Renal pelvis (tissue), 4 donors: ENCODE measurements around the gene DMKN. TPM values are rescaled to one million over a fixed set of nuclear protein-coding genes. Genes with fewer than 3 reads are reported as not detected.
"Not testable (repeated sequence)": the region's sequence is repeated elsewhere in the genome, so short reads cannot be mapped to it uniquely, and the experiment has no call there.

Source experiments
- DNase-seq: peaks from one replicate; pipeline ENCODE4 v3.0.0-alpha.2; 2013
- polyA plus RNA-seq, 3 donors: library from polyadenylated mRNA; unstranded; fragments of 120-200 nt; gene quantifications; one replicate each; pipeline ENCODE4 v1.2.1, GENCODE V29; 2013; ENCODE audit not compliant: insufficient read length in 3 of 3

DMKN gene
- polyA plus RNA-seq, 3 donors = 72.2 to 133 (median 113) TPM

DNA sequence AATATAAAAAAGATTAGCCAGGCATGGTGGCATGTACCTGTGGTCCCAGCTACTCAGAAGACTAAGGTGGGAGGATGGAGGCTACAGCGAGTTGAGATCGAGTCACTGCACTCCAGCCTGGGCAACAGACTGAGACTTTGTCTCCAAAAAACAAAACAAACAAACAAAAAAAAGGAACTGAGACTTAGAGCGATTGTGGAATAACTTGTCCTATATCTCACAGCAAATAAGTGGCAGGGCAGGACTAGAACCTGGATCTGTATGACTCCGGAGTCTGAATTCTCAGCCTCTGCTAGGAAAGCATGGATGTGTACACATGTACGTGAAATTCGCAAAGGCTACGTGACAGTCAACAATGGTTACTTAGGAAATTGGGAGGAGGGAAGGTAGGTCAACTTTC lies 43.3 kb downstream of the DMKN start:
- DNase-seq = no peak

DNA sequence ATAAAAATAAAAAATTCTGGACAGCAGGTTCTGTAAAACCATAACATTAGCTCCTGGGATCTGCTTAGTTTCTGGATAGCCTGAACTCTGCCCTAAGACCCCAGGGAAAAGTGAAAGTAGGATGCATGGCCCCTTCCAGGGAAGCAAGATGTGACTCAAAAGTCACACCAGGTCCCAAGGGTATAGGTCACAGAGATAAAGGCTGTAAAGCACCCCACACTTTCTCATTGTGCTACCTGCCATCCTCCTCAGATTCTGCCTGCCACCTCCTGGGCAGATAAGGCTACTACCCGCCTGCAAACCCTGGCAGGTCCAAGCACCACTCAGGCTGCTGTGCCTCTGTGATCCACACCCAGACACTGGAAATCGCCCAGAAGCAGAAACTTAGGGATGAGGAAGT lies 44.8 kb downstream of the DMKN start:
- peak; percentile 17 for DNase-seq

DNA sequence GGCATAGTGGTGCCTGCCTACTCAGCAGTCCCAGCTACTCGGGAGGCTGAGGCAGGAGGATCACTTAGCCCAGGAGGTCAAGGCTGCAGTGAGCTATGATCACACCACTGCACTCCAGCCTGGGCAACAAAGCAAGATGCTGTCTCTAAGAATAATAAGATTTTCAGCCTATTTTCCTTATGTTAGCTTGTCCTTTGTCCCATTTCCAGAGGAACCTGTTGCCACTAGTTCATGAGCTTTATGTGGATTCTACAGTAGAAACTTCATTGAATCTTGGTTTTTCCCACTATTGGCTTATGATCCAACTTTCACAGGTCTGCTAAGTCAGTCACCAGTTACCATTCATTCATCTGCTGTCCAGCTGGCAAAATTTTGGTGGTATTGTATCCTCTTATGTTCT lies 47.2 kb downstream of the DMKN start:
- no peak for DNase-seq

DNA sequence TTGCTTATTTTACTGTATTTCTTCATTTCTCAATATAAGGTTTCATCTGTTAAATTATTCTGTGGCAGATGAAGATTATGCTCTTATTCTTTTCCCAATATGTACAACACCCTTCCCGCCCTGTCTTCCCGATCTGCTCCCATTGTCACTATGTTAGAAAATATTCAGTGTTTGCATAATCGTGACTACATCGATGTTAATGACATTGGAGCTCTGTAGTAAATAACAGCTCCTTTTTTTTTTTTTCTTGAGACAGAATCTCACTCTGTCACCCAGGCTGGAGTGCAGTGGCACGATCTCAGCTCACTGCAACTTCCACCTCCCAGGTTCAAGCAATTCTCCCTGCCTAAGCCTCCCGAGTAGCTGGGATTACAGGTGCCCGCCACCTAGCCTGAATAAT lies 50.5 kb downstream of the DMKN start:
- not testable (repeated sequence) for DNase-seq

DNA sequence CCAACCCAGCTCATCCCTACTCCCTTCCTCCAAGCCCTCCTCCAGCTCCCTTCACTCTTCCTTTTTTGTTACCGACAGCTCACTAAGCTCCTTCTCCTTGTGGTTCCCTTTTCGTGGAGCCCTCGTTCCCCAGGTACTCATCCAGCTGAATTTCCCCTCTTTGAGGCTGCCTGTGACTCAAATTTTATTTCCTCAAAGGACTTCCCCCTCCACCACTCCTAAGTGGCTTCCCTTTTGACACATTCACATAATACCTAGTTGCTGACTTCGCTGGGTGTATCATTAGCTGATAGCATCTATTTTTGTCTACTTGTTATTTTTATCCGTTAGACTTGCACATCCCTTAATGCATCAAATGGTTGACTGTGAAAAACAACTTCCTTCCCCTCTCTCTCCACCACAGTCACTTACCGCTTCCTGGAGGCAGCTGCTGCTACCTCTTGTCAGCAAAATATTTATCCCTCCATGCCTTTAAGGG lies 50.9 kb downstream of the DMKN start:
- peak; percentile 12 for DNase-seq

DNA sequence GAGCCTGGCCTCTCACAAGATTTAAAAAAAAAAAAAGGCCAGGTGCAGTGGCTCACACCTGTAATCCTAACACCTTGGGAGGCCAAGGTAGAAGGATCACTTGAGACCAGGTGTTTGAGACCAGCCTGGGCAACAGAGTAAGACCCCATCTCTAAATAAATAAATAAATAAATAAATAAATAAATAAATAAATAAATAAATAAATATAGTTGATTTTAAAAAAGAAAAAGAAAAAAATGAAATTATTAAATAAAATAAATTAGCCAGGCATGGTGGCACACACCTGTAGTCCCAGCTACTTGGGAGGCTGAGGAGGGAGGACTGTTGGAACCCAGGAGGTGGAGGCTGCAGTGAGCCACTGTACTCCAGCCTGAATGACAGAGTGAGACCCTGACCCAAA lies 51.7 kb downstream of the DMKN start:
- DNase-seq = not testable (repeated sequence)

DNA sequence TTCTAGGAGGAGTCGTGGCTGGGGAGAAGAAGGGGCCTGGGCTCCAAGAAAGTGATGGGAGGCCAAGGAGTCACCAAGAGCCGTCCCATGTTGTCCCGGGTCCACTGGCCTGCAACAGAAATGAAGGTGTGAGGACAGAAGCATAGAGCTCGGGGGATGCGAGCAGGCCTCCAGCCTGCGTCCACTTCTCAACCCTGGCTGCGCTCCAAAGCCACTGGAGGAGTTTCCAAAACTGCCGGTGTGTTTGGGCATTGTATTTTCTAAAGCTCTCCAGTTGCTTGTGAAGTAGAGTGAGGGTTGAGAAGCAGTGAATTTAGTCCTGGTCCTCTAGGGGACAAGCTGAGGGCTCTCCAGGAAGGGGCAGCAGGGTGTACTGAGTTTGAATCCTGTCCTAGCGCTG lies 52.4 kb downstream of the DMKN start:
- DNase-seq = no peak

DNA sequence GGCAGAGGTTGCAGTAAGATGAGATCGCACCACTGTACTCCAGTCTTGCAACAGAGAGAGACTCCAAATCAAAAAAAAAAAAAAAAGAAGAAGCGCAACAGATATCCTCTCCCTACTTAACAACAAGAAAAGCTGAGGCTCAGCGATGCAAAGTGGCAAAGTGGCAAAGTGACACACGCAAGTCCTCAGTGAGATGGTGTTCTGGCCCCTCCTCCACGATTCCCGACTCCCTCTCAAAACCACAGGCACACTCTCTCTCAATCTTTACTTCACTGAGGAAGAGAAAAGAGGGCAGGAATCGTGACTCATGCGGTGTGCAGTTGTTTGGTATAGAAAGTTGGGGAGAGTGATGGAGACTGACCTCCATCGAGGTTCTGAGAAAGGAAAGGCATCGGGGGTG lies 52.8 kb downstream of the DMKN start:
- DNase-seq = no peak

DNA sequence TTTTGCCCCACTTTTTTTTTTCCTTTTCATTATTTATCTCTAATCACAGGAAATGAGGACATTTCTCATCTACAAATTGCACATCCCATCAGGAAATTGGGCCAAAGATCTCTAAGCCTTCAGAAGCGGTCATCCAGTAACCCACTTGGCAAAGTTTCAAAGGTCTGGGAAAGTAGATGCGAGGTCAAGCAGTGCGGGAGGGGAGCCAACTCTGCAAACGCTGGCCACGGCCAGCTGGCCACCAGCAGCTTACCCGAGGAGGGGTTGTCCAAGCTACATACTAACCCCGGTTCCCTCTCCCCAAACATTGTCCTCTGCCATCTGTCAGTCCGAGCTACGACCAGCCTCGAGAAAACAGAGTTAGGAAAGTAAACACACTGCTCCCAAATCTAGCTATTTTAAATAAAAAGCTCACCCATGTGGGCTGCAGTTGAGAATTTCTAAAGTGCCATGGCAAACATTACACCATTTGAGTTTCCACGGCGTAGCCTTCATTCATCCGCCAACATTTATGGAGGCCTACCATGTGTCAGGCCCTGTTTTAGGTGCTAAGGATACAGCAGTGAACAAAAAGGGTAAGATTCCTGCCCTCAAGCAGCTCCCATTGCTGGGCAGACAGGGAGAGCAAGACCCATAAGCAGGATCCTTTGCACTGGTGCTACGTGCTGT lies 53.9 kb downstream of the DMKN start:
- DNase-seq = no peak

DNA sequence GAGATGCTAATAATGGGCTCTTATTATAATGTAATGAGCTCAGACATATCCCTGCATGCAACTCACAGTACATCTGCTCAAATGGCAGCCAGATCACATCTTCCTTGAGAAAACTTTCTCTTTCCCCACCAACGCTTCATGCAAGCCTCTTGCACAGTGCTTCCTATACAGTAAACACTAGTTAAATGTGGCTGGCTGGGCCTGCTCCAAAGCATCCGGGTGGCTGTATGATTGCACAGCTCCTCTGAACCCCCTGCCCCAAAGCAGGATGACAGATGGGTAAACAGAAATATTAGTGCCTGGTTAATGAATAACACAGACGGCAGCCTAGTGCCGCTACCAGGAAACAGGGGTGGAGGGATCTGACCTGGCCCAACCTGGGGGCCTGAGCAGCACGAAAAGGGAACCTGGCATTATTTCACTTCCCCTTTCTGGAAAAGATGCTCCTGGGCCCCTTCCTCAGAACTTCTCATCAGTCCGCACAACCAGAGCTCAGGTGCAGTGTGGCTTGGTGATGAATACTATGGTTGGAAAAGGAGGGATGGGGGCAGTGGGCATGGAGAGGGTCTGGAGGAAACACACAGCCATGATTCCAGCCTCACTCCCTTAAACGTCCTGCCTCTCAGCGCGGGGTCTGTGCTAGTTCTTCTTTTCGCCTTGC lies 54.6 kb downstream of the DMKN start:
- DNase-seq = no peak

DNA sequence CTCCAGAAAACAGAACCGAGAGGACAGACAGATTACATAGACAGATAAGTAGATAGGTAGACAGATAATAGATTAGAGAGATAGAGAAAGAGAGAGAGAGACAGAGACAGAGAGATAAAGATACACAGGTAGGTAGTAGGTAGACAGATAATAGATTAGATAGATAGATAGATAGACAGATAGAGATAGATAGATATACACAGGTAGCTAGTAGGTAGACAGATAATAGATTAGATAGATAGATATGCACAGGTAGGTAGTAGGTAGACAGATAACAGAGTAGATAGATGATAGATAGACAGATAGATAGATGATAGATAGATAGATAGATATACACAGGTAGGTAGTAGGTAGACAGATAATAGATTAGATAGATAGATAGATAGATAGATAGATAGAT lies 55.3 kb downstream of the DMKN start:
- DNase-seq = no peak

DNA sequence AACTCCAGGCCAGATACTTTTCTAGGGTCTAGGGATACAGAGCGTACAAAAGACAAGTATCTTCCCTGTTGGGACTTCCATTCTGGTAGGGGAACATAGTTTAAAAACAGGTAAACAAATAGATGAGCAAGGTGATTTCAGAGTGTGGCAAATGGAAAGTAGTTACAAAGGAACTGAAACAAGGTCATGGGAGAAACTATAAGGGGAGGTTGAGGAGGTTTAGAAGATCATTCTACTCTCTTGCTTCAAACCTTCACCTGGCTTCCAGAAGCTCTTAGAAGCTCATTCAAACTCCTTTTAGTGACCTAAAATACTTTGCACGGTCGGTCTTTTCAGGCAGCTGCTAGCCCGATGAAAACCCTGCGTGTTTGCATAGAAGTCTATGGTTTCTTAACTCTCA lies 56.3 kb downstream of the DMKN start:
- DNase-seq = no peak

DNA sequence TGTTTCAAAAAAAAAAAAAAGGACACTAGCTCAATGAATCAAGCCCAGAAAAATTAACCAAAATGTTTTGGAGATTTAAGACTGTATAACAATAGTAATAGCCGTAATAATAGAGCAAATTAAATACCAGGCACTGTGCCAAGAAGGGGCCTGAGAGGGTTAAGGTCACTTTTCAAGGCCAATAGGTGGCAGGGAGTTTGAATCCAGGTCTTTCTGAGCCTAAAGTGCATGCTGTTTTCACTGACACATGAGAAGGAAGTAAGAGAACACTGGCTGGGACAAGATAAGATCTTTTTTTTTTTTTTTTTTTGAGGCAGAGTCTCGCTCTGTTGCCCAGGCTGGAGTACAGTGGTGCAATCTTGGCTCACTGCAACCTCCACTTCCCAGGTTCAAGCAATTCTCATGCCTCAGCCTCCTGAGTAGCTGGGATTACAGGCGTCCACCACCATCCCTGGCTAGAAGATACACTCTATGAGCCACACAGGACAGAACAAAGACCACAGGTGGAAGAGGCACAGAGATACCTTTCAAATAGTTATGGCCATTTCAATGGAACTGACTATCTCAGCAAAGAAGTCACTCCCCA lies 57.7 kb downstream of the DMKN start:
- no peak for DNase-seq

DNA sequence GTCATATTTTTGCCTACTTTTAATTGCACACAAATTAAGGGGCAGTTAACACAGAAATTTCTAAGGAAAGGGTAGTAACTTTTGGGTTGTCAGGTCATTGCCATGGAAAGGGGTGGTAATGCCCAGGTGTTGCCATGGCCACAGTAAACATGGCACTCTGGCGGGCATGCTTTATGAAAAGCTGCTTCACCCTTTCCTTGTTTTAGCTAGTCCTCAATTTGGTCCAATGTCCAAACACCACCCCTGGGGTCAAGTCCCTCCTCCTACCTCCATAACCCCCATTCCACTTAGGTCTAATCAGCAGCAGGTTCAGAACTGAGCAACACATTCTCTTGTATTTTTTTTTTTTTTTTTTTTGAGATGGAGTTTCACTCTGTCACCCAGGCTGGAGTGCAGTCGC lies 58.8 kb downstream of the DMKN start:
- DNase-seq = no peak

DNA sequence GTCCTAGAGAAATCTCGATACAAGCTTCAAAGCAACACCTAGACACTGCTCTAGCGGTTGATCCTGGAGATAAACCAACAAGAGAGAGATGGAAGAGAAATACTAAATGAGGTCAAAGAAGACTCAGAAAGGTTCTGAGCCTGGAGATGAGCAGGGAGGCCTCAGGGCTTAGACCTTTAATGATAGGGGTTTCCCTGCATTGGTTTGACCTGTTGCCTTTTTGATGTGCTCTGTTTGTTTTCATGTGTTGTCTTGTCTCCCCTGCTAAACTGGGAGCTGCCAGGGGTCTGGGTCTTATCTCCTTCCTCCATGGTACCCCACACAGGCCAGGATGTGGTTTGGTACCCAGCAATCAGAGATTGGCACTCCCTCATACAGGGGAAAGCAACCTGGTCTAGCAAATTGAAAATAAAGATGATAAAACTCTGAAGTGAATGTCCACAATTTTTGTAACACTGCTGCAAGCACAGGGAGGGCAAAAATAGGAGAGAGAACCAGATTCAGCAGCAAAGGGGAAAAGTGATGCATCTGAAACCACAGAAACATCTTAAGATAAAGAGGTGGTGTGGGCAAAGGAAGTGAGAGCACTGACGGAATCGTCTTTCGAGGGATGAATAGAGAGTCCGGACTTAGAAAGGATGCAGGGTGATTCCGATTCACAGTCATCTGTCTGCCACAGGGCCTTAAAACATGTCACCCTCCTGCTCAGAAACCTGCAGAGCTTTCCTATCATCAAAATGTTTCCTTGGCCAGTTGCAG lies 61.9 kb downstream of the DMKN start:
- DNase-seq = no peak

DNA sequence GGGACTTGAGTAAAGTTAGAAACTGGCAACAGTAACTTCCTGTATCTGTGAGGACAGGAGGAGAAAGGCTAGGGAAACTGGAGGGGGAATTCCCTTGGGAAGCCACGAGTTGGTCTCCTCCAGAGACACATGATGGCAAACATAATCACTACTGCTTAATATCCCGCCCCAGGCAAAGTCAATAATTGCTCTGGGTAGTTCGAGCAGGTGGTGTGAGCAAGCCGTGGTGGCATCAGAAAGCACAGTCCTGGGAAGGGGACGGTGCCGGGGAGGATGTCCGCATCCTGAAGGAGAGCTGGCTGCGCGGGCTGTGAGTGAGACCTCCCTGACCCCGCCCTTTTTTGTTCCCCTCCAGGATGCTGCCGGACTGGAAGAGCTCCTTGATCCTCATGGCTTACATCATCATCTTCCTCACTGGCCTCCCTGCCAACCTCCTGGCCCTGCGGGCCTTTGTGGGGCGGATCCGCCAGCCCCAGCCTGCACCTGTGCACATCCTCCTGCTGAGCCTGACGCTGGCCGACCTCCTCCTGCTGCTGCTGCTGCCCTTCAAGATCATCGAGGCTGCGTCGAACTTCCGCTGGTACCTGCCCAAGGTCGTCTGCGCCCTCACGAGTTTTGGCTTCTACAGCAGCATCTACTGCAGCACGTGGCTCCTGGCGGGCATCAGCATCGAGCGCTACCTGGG lies 63.9 kb downstream of the DMKN start:
- no peak for DNase-seq

DNA sequence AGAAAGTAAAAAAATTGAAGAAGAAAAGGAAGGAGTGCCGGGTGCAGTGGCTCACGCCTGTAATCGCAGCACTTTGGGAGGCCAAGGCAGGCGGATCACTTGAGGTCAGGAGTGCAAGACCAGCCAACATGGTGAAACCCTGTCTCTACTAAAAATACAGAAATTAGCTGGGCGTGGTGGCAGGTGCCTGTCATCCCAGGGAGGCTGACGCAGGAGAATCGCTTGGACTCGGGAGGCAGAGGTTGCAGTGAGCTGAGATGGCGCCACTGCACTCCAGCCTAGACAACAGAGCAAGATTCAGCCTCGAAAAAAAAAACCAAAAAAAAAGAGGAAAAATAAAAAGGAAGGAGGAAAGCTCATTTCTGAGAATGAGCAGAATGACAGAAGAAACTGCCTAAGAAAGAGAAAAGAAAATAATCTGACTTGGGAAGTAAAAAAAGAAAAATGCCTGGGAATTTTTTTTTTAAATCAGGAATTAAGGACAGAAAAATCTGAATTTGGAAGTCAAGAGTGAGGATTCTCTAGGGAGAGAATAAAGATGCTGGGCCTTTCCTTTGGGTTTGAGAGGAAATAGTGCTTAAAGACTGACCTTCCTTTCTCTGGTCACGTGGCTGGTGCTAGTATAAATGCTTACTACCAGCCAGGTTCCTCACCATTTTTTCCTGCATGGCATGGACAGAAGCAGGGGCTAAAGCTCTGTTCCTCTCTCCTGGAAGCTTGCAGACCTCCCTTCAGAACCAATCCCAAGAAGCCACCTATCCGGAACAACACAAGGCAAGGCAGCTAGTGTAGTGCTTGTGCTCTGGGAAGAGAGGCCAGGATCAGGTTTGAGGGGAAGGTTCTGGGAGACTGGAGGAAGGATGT lies 65.6 kb downstream of the DMKN start, which contains the start of gene FFAR2:
Gene FFAR2, plus strand, starts transcription at position 652 of the 864 bp plus-strand sequence. CDS start 1,458 bp downstream, outside the sequence.
- DNase-seq = no peak
